Effector memory CD8-positive, alpha-beta T cell (primary cell): ENCODE data around the gene PHF1.
"Not testable (repeated sequence)": the region's sequence is repeated elsewhere in the genome, so short reads cannot be mapped to it uniquely, and the experiment has no call there.

Source experiments
- ATAC-seq: fragments of 150-1000 bp; cut with Tn5 transposase; replicated peaks from 2 replicates; pipeline ENCODE4 v1.10.0; 2021; ENCODE audit warnings: mild to moderate bottlenecking, moderate library complexity
- DNase-seq, 3 experiments: peaks; one replicate each; pipeline ENCODE4 v3.0.0; 2021
- H3K27ac Mint-ChIP-seq, 2 donors: one replicate each; pipeline ENCODE4 v1.8.0; 2022; ENCODE audit warnings: mild to moderate bottlenecking in 2 of 2, mixed read lengths in 2 of 2, moderate library complexity in 2 of 2
- H3K27me3 Mint-ChIP-seq, 2 donors: one replicate each; pipeline ENCODE4 v1.8.0; 2022; ENCODE audit warnings: mixed read lengths in 2 of 2
- H3K36me3 Mint-ChIP-seq: one replicate; pipeline ENCODE4 v1.8.0; 2022; ENCODE audit warnings: mild to moderate bottlenecking, moderate library complexity, mixed read lengths; ENCODE audit not compliant: insufficient read depth
- H3K4me1 Mint-ChIP-seq, 2 donors: one replicate each; pipeline ENCODE4 v1.8.0; 2022; ENCODE audit warnings: low read depth in 2 of 2, mixed read lengths in 2 of 2
- H3K4me3 Mint-ChIP-seq, 2 donors: one replicate each; pipeline ENCODE4 v1.8.0; 2022; ENCODE audit warnings: mild to moderate bottlenecking in 2 of 2, mixed read lengths in 2 of 2, moderate library complexity in 2 of 2
- H3K9me3 Mint-ChIP-seq, 2 donors: one replicate each; pipeline ENCODE4 v1.8.0; 2022; ENCODE audit warnings: mixed read lengths in 2 of 2
- total RNA-seq, 9 experiments: gene quantifications; one replicate each; lab custom pipeline; 2026; lab: John Stamatoyannopoulos, UW

Gene PHF1
- 35.8 to 475 (median 110) reads per million in 9 experiments for total RNA-seq

GRCh38 chr6:33410711-33411631, at the start of gene PHF1:
TSS of gene PHF1 (plus strand) at chr6:33411014. CDS start at chr6:33412264, 1,250 bp downstream.
- peak; percentile 69 for ATAC-seq
- DNase-seq, result peak; percentile 78 to 90 (median 88)

GRCh38 chr6:33363486-33363885, 47.3 kb upstream of the PHF1 start:
- DNase-seq, H3K36me3 Mint-ChIP-seq, H3K9me3 Mint-ChIP-seq, ATAC-seq, H3K4me3 Mint-ChIP-seq, H3K27ac Mint-ChIP-seq, H3K4me1 Mint-ChIP-seq, H3K27me3 Mint-ChIP-seq: not testable (repeated sequence)

More at GRCh38 chr6:33410711-33411631, at the start of gene PHF1:
- no peaks in the 10 kb centered on the region for H3K9me3 Mint-ChIP-seq
- no peaks in the 10 kb centered on the region for H3K27me3 Mint-ChIP-seq
- peak within 1 kb of the TSS; percentile 97 to 100 for H3K27ac Mint-ChIP-seq
- H3K36me3 Mint-ChIP-seq, result peaks cover 59% of the 10 kb centered on the region
- H3K4me1 Mint-ChIP-seq, result peaks cover 47 to 55% of the 10 kb centered on the region in 2 donors
- peak within 1 kb of the TSS; percentile 85 to 89 for H3K4me3 Mint-ChIP-seq

GRCh38 chr6:33364475-33365205, 46.2 kb upstream of the PHF1 start:
- H3K4me3 Mint-ChIP-seq, DNase-seq, H3K9me3 Mint-ChIP-seq, H3K27me3 Mint-ChIP-seq, H3K36me3 Mint-ChIP-seq, H3K4me1 Mint-ChIP-seq, ATAC-seq: not testable (repeated sequence)
- peak overlapping the region in 1 of 2 donors; percentile 52 for H3K27ac Mint-ChIP-seq

GRCh38 chr6:33365206-33365971, 45.4 kb upstream of the PHF1 start:
- H3K4me1 Mint-ChIP-seq, H3K27ac Mint-ChIP-seq, H3K9me3 Mint-ChIP-seq, DNase-seq, ATAC-seq, H3K4me3 Mint-ChIP-seq, H3K27me3 Mint-ChIP-seq, H3K36me3 Mint-ChIP-seq: not testable (repeated sequence)

- no peaks in the 10 kb centered on the region for H3K36me3 Mint-ChIP-seq
- H3K9me3 Mint-ChIP-seq, result no peaks in the 10 kb centered on the region
- H3K4me3 Mint-ChIP-seq, result no peak overlapping the region
- no peaks in the 10 kb centered on the region for H3K27me3 Mint-ChIP-seq
- no peak for DNase-seq
- no peak for ATAC-seq
- H3K4me1 Mint-ChIP-seq, result no peaks in the 10 kb centered on the region
- H3K27ac Mint-ChIP-seq, result no peak overlapping the region
These were observed 43.7 kb upstream of the PHF1 start for GRCh38 chr6:33367009-33367714.

- not testable (repeated sequence) for H3K4me3 Mint-ChIP-seq, ATAC-seq, H3K9me3 Mint-ChIP-seq, H3K27ac Mint-ChIP-seq, H3K4me1 Mint-ChIP-seq, DNase-seq, H3K36me3 Mint-ChIP-seq, H3K27me3 Mint-ChIP-seq
These were observed 43.1 kb upstream of the PHF1 start for GRCh38 chr6:33367715-33368025.

GRCh38 chr6:33371901-33372300, 38.9 kb upstream of the PHF1 start:
- H3K36me3 Mint-ChIP-seq, H3K9me3 Mint-ChIP-seq, ATAC-seq, H3K27me3 Mint-ChIP-seq, DNase-seq, H3K4me3 Mint-ChIP-seq, H3K27ac Mint-ChIP-seq: not testable (repeated sequence)
- peaks cover 9 to 25% of the 10 kb centered on the region in 2 donors for H3K4me1 Mint-ChIP-seq

GRCh38 chr6:33372526-33373123, 38.2 kb upstream of the PHF1 start:
- DNase-seq, result no peak
- peaks cover 9 to 25% of the 10 kb centered on the region in 2 donors for H3K4me1 Mint-ChIP-seq
- no peaks in the 10 kb centered on the region for H3K9me3 Mint-ChIP-seq
- ATAC-seq, result no peak
- H3K27ac Mint-ChIP-seq, result peak overlapping the region in 1 of 2 donors; percentile 94
- H3K36me3 Mint-ChIP-seq, result peaks cover 4% of the 10 kb centered on the region
- H3K4me3 Mint-ChIP-seq, result no peak overlapping the region
- H3K27me3 Mint-ChIP-seq, result no peaks in the 10 kb centered on the region

GRCh38 chr6:33373960-33374910, 36.6 kb upstream of the PHF1 start:
- DNase-seq (peak in 1 of 3 experiments; percentile 11), ATAC-seq (peak; percentile 81)
- Mint-ChIP-seq H3K27me3 (no peaks in the 10 kb centered on the region), H3K4me1 (peaks cover 9 to 25% of the 10 kb centered on the region in 2 donors), H3K9me3 (no peaks in the 10 kb centered on the region), H3K4me3 (peak overlapping the region; percentile 22 to 25), H3K36me3 (peaks cover 4% of the 10 kb centered on the region), H3K27ac (peak overlapping the region; percentile 92 to 94)

GRCh38 chr6:33375143-33375671, 35.6 kb upstream of the PHF1 start:
- ATAC-seq, result no peak
- peaks cover 4% of the 10 kb centered on the region for H3K36me3 Mint-ChIP-seq
- no peaks in the 10 kb centered on the region for H3K27me3 Mint-ChIP-seq
- peaks cover 9 to 25% of the 10 kb centered on the region in 2 donors for H3K4me1 Mint-ChIP-seq
- H3K27ac Mint-ChIP-seq, result peak overlapping the region; percentile 92 to 94
- H3K4me3 Mint-ChIP-seq, result peak overlapping the region in 1 of 2 donors; percentile 25
- no peak for DNase-seq
- H3K9me3 Mint-ChIP-seq, result no peaks in the 10 kb centered on the region

GRCh38 chr6:33377171-33377570, 33.6 kb upstream of the PHF1 start:
- peaks cover 9 to 25% of the 10 kb centered on the region in 2 donors for H3K4me1 Mint-ChIP-seq
- no peak overlapping the region for H3K4me3 Mint-ChIP-seq
- H3K36me3 Mint-ChIP-seq, result peaks cover 4% of the 10 kb centered on the region
- DNase-seq (no peak), ATAC-seq (no peak)
- H3K9me3 Mint-ChIP-seq, result no peaks in the 10 kb centered on the region
- H3K27me3 Mint-ChIP-seq, result no peaks in the 10 kb centered on the region
- H3K27ac Mint-ChIP-seq, result no peak overlapping the region
